ENCODE results near the gene TTI1.

Gene TTI1

GRCh38 chr20:37938954-37939353, 94.3 kb downstream of the TTI1 start:
- DNase-seq (ENCODE audit: low read depth, low spot score), result no peak

- DNase-seq (ENCODE audit: low read depth, low spot score), result no peak
These were observed 95.0 kb downstream of the TTI1 start for GRCh38 chr20:37938181-37938750.

- DNase-seq (ENCODE audit: low read depth, low spot score), result no peak
These were observed 95.6 kb downstream of the TTI1 start for GRCh38 chr20:37937686-37938085.

DNA sequence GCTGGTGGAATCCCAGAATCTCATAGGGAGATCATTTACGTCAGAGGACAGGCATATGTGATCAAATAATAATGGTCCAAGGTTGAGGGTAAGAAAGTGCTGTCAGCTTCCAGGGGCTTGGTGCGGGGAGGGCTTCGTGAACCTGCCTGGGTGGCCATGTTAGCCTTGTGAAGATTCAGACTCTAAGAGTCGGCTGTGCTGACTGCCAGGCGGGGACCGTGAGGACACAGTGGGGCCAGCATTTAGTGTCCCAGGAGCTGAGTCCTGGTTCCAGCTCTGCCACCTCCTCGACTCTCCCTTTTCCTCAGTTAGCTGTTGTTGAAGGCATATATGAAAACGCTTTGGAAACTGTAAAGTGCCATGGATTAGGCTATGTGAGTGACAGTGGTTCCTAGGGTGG, 96.8 kb downstream of the TTI1 start:
- DNase-seq (ENCODE audit: low read depth, low spot score), result no peak

DNA sequence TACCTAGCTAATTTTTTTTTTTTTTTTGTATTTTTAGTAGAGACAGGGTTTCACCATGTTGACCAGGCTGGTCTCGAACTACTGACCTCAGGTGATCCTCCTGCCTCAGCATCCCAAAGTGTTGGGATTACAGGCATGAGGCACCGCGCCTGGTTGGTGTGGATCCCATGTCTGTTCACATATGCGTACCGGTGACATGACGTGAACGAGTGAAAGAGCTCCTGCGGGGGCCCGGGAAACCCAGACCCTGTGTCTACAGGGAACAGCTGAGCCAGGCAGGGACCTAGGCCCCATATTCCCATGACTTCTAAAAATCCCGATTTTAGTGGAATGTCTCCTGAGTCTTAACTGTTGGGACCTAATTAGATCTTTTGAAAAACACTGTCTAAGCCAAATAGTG, 97.2 kb downstream of the TTI1 start:
- DNase-seq (ENCODE audit: low read depth, low spot score), result no peak

DNA sequence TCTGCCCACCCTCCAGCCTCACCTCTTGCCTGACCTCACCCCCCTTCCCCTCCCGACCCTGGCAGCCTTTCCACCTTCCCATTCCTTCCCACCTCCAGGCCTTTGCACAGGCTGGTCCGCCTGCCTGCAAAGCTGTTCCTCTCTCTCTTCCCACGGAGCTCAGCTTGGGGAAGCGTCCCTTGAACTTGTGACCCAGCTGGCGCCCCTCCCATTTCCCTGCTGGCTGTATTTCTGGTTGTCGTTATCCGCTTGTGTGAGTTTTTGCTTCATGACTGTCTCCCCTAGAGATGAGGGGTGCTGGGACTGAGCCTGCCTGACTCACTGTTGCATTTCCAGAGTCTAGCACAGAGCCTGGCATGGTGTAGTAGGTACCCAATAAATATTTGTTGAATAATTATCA, 97.8 kb downstream of the TTI1 start:
- DNase-seq (ENCODE audit: low read depth, low spot score), result no peak

DNA sequence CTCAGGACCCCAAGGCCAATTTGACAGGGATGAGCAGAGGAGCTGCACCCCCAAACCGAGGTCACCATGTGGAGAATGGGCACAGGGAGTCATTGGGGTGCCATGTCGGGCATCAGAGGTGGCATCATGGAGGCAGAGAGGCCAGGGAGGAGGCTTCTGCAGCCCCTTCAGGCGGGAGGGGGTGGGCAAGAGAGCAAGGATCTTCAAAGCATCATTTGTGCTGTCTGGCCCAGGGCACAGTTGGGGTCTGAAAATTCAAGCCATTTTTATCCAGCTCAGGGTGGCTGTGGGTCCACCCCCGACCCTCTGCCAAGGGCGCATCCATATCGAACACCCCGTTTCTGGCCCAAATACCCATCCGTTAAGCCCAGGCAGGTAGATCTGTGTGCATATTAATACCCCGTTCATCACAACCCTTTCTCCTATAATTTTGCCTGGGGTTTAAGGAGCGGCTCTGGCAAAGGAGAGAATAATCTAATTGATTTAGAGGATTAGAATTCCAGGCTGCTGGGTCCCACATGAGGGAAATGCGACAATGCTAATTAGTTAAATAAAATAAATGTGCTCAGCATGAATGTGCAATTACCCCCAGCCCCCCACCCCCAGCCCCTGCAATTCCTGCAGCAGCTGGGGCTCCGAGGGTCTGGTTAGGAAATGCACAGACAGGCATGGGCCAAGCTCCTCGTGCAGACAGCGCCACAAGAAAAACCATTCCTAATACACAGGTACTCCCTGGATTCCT, 98.5 kb downstream of the TTI1 start:
- no peak for DNase-seq (ENCODE audit: low read depth, low spot score)

DNA sequence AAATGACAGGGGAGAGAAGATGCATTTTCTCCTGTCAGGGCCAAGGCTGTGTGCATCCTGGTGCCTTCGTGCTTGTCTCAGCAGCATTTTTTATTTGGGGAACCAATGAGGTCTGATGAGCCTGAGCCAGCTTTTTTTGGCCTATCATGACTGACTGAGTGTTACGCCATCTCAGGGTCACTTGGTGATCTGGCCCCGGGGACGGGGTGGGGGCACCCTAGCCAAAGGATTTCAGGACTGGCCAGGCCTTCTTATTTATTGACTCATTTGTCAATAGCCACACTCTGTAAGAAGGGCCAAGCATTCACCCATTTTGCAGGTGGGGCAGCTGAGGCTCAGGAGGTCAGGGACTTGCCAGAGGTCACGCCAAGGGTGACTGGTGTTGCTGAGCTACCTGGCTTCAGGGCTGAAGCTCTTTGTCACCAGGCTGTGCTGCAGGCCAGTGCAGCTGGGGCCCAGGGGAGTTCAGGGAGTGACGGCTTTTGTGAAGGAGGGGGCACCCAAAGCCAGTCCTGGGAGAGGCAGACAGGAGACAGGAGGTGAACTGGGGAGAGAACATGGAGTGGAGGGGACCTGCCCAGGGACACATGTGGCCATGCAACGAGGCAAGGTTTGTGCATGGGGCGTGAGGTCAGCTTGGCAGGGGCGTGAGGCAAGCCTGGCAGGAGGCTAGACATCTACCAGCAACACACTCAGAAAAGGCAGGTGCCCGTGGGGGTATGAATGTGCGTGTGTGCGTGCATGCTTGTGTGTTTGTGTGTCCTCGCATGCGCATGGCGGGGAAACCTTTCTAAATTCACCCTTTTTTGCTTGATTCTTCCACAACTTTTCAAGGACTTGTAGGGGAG, 99.2 kb downstream of the TTI1 start:
- DNase-seq (ENCODE audit: low read depth, low spot score), result no peak
